ENCODE measurements around the gene GGT5.
"Not testable (repeated sequence)": the region's sequence is repeated elsewhere in the genome, so short reads cannot be mapped to it uniquely, and the experiment has no call there.

- TF ChIP-seq POLR2AphosphoS5 (IDR thresholded peaks at IDR 0.05; ENCODE audit: borderline replicate concordance, low read depth, low read length); EZH2 (IDR thresholded peaks at IDR 0.05): not testable (repeated sequence)
Observed at GRCh38 chr22:24259459-24259858, 14.6 kb upstream of the GGT5 start.
